Coronary artery (tissue), 2 donors: ENCODE data around the gene DSG3.

Experiments
- DNase-seq: peaks from one replicate; pipeline ENCODE4 v3.0.0-alpha.2; 2017; ENCODE audit warnings: low spot score
- H3K27ac ChIP-seq, 2 donors: fragments of 200-600 bp; sonication (generic); one replicate each; pipeline ENCODE4 v1.5.1; 2016 to 2019
- H3K4me3 ChIP-seq: fragments of 200-600 bp; sonication (generic); 2 replicates; pipeline ENCODE4 v1.5.1; 2016; ENCODE audit warnings: mild to moderate bottlenecking, moderate library complexity
- CTCF ChIP-seq: fragments of 200-600 bp; sonication (generic); IDR thresholded peaks from one replicate; pipeline ENCODE4 v1.5.1; 2019; ENCODE audit warnings: antibody characterized with exemption

The DSG3 gene

GRCh38 chr18:31430554-31430953 lies 17.0 kb upstream of the DSG3 start:
- TF ChIP-seq CTCF: no peak
- Histone ChIP-seq H3K4me3 (no peak overlapping the region), H3K27ac (no peak overlapping the region)
- DNase-seq: no peak

DNA sequence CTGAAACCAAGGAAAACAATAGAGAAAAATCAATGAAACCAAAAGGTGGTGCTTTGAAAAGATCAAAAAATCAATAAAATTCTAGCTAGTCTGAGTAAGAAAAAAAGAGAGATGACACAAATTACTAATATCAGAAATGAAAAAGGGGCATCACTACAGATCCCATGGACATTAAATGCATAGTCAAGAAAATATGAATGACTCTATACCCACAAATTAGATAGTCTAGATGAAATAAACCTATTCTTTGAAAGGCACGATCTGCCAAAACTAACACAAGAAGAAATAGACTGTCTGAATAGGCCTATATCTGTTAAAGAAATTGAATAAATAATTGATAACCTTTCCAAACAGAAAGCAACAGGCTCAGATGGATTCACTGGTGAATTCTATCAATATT lies 15.2 kb upstream of the DSG3 start:
- DNase-seq: no peak
- Histone ChIP-seq H3K27ac (no peak overlapping the region), H3K4me3 (no peak overlapping the region)
- no peak for TF ChIP-seq CTCF

DNA sequence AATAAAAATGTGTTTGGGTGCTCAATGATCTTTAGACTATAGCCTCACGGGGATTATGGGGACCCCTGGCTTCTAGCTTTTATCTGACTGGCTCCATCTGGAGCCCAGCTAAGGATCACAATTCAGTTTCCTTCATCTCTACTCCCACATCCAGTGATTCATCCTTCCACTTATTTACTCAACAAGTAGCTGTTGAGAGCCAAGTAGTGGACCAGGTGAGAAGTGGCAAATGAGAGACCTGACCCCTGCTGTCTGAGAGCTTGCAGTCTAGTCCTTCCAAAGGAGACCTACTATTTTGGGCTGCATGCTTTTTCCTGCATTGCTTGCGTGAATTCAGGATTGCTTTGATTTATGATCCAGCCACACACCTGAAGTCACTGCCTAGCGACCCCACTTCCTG lies 10.7 kb upstream of the DSG3 start:
- TF ChIP-seq CTCF: no peak
- no peak overlapping the region for H3K27ac ChIP-seq
- no peak for DNase-seq
- H3K4me3 ChIP-seq: no peak overlapping the region

GRCh38 chr18:31438402-31438801 lies 9.1 kb upstream of the DSG3 start:
- Histone ChIP-seq H3K27ac (no peak overlapping the region), H3K4me3 (no peak overlapping the region)
- TF ChIP-seq CTCF: no peak
- no peak for DNase-seq

GRCh38 chr18:31439807-31440325 lies 7.7 kb upstream of the DSG3 start:
- TF ChIP-seq CTCF: no peak
- no peak overlapping the region for H3K4me3 ChIP-seq
- no peak overlapping the region for H3K27ac ChIP-seq
- no peak for DNase-seq

DNA sequence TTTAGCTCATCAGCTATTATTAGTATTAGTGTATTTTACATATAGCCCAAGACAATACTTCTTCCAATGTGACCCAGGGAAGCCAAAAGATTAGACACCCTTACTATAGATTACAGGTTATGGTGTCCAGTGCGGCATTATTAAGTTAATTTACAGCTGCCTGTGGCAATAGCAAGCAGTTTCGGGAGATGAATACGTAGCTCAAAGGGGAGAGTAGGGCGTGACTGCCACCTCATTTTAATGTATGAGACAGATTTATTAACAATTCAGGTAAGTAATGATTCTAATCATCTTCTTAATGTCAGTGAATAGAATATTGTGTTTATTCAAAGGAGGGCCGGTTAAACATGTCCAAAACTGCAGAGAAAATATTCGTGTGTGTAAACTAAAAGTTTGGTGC lies 6.8 kb upstream of the DSG3 start:
- DNase-seq: no peak
- no peak overlapping the region for H3K4me3 ChIP-seq
- no peak overlapping the region for H3K27ac ChIP-seq
- TF ChIP-seq CTCF: no peak

GRCh38 chr18:31441493-31441892 lies 6.0 kb upstream of the DSG3 start:
- DNase-seq: no peak
- no peak overlapping the region for H3K27ac ChIP-seq
- TF ChIP-seq CTCF: no peak

More at GRCh38 chr18:31441493-31441892, 6.0 kb upstream of the DSG3 start:
- H3K4me3 ChIP-seq: no peak overlapping the region
